ENCODE measurements around the gene SEMA5A.

- TF ChIP-seq, protein P1, sequence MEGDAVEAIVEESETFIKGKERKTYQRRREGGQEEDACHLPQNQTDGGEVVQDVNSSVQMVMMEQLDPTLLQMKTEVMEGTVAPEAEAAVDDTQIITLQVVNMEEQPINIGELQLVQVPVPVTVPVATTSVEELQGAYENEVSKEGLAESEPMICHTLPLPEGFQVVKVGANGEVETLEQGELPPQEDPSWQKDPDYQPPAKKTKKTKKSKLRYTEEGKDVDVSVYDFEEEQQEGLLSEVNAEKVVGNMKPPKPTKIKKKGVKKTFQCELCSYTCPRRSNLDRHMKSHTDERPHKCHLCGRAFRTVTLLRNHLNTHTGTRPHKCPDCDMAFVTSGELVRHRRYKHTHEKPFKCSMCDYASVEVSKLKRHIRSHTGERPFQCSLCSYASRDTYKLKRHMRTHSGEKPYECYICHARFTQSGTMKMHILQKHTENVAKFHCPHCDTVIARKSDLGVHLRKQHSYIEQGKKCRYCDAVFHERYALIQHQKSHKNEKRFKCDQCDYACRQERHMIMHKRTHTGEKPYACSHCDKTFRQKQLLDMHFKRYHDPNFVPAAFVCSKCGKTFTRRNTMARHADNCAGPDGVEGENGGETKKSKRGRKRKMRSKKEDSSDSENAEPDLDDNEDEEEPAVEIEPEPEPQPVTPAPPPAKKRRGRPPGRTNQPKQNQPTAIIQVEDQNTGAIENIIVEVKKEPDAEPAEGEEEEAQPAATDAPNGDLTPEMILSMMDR (IDR thresholded peaks at IDR 0.05): no peak
- TF ChIP-seq ZBTB33 (IDR thresholded peaks at IDR 0.05; ENCODE audit: borderline replicate concordance, low read depth) (no peak), CHD2 (IDR thresholded peaks at IDR 0.05; ENCODE audit: low read length, partially characterized antibody) (no peak)
- TF ChIP-seq, protein P2, sequence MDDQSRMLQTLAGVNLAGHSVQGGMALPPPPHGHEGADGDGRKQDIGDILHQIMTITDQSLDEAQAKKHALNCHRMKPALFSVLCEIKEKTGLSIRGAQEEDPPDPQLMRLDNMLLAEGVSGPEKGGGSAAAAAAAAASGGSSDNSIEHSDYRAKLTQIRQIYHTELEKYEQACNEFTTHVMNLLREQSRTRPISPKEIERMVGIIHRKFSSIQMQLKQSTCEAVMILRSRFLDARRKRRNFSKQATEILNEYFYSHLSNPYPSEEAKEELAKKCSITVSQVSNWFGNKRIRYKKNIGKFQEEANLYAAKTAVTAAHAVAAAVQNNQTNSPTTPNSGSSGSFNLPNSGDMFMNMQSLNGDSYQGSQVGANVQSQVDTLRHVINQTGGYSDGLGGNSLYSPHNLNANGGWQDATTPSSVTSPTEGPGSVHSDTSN (IDR thresholded peaks at IDR 0.05): no peak
Measured at GRCh38 chr5:9222054-9222976, 323.6 kb downstream of the SEMA5A start.
